OCI-LY1 (cell line): Measurements from ENCODE around the gene LOC128125822.

Experiments
- H2AFZ ChIP-seq: fragments of 200-600 bp; sonication (generic), shearing (Covaris generic); 2 replicates; pipeline ENCODE4 v1.6.0; 2014; ENCODE audit warnings: antibody characterized with exemption, mild to moderate bottlenecking, low read length
- H3F3A ChIP-seq: fragments of 200-600 bp; sonication (generic), shearing (Covaris generic); 2 replicates; pipeline ENCODE4 v1.6.0; 2014; ENCODE audit warnings: mild to moderate bottlenecking, antibody characterized with exemption, low read length, moderate library complexity; ENCODE audit not compliant: insufficient read depth
- H3K27ac ChIP-seq: fragments of 200-600 bp; sonication (generic); 2 replicates; pipeline ENCODE4 v1.5.1; 2014; ENCODE audit warnings: low read length, mixed run types, mild to moderate bottlenecking, low read depth; ENCODE audit not compliant: poor library complexity, severe bottlenecking
- H3K27me3 ChIP-seq: fragments of 200-600 bp; sonication (generic); 2 replicates; pipeline ENCODE4 v1.6.0; 2014; ENCODE audit warnings: antibody characterized with exemption, mild to moderate bottlenecking, low read length, moderate library complexity; ENCODE audit not compliant: insufficient read depth
- H3K36me3 ChIP-seq: fragments of 200-600 bp; sonication (generic); 2 replicates; pipeline ENCODE4 v1.6.1; 2014; ENCODE audit warnings: mild to moderate bottlenecking, antibody characterized with exemption, low read length, moderate library complexity, mixed read lengths; ENCODE audit not compliant: insufficient read depth
- H3K4me1 ChIP-seq: fragments of 200-600 bp; sonication (generic); 2 replicates; pipeline ENCODE4 v1.5.1; 2014; ENCODE audit warnings: mild to moderate bottlenecking, low read length, moderate library complexity; ENCODE audit not compliant: insufficient read depth, severe bottlenecking
- H3K4me2 ChIP-seq: fragments of 200-600 bp; sonication (generic), shearing (Covaris generic); 2 replicates; pipeline ENCODE4 v1.6.1; 2014; ENCODE audit warnings: low read length
- H3K4me3 ChIP-seq: fragments of 200-600 bp; sonication (generic); 2 replicates; pipeline ENCODE4 v1.5.1; 2014; ENCODE audit warnings: low read length, low read depth, mild to moderate bottlenecking, mixed read lengths; ENCODE audit not compliant: poor library complexity, severe bottlenecking
- H3K79me2 ChIP-seq: fragments of 200-600 bp; shearing (Covaris generic); 2 replicates; pipeline ENCODE4 v1.6.1; 2016; ENCODE audit warnings: mixed run types, low read length, mixed read lengths; ENCODE audit not compliant: insufficient read depth
- H3K9ac ChIP-seq: fragments of 200-600 bp; sonication (generic), shearing (Covaris generic); 2 replicates; pipeline ENCODE4 v1.6.1; 2014; ENCODE audit warnings: mild to moderate bottlenecking, low read length, mixed read lengths
- H3K9me2 ChIP-seq: fragments of 200-600 bp; sonication (generic), shearing (Covaris generic); 2 replicates; pipeline ENCODE4 v1.6.1; 2014; ENCODE audit warnings: low read depth, mild to moderate bottlenecking, low read length, mixed read lengths
- H3K9me3 ChIP-seq: fragments of 200-600 bp; shearing (Covaris generic); 2 replicates; pipeline ENCODE4 v1.6.1; 2014; ENCODE audit warnings: low read length, mixed read lengths
- H4K20me1 ChIP-seq: fragments of 200-600 bp; sonication (generic), shearing (Covaris generic); 2 replicates; pipeline ENCODE4 v1.6.0; 2016; ENCODE audit warnings: mild to moderate bottlenecking, low read length; ENCODE audit not compliant: insufficient read depth
- CTCF ChIP-seq: fragments of 200-600 bp; sonication (generic), shearing (Covaris generic); IDR thresholded peaks from 2 replicates; pipeline ENCODE4 v1.5.1; 2017; ENCODE audit warnings: mild to moderate bottlenecking, antibody characterized with exemption, low read length, moderate library complexity, mixed read lengths
- EZH2 ChIP-seq: fragments of 200-600 bp; sonication (generic), shearing (Covaris generic); IDR thresholded peaks from 2 replicates; pipeline ENCODE4 v1.8.0; 2017; ENCODE audit warnings: borderline replicate concordance, mixed run types, mild to moderate bottlenecking, antibody characterized with exemption, low read length, moderate library complexity, mixed read lengths

The LOC128125822 gene

DNA sequence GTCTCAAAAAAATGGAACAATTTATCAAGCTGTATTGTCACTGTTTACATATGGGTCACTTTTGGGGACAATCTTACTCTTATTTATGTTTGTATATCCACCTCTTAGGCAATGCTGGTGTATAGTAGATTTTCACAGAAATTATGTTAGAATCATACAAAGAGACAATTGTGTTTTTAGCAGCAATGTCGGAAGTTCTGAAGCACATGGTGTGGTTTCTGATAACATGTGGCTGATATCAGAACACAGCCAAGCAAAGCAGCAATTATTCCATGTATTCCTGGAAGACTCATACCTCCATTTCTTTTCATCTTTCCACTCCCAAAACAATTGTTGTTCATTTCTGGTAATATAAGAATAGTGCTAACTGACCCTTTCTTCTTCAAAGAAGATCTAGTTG lies 17.5 kb upstream of the LOC128125822 start:
- Histone ChIP-seq H2AFZ (no peak overlapping the region), H3K36me3 (no peaks in the 10 kb centered on the region), H3K9me3 (no peaks in the 10 kb centered on the region), H3K27ac (no peak overlapping the region), H3K79me2 (no peaks in the 10 kb centered on the region), H3F3A (no peaks in the 10 kb centered on the region), H3K9me2 (no peaks in the 10 kb centered on the region), H3K9ac (no peak overlapping the region), H4K20me1 (no peaks in the 10 kb centered on the region), H3K4me2 (no peak overlapping the region), H3K4me1 (no peaks in the 10 kb centered on the region), H3K4me3 (no peak overlapping the region), H3K27me3 (no peaks in the 10 kb centered on the region)
- TF ChIP-seq CTCF, result no peak
- no peak for TF ChIP-seq EZH2

DNA sequence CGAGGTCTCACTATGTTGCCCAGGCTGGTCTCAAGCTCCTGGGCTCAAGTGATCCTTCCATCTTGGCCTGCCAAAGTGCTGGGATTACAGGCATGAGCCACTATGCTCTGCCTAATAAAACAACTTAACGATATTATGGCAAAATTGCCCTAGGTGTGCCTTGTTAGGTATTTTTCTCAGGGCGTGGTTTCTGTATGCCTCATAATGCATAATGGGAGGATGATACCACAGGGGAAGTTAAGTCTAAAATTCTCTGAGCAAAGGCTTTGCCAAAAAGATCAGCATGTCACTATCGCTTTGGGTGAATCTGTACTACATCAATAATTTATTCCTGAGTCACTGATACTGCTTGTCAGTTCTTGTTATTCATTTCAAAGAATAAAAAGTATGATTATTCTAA lies 15.9 kb upstream of the LOC128125822 start:
- Histone ChIP-seq H3F3A (no peaks in the 10 kb centered on the region), H3K79me2 (no peaks in the 10 kb centered on the region), H3K4me3 (no peak overlapping the region), H4K20me1 (no peaks in the 10 kb centered on the region; the same call in 1 of the 2 replicates), H3K4me1 (no peaks in the 10 kb centered on the region), H3K27ac (no peak overlapping the region), H3K9ac (no peak overlapping the region), H3K36me3 (no peaks in the 10 kb centered on the region), H3K9me3 (no peaks in the 10 kb centered on the region), H3K4me2 (no peak overlapping the region), H3K27me3 (no peaks in the 10 kb centered on the region), H3K9me2 (no peaks in the 10 kb centered on the region), H2AFZ (no peak overlapping the region)
- no peak for TF ChIP-seq CTCF
- TF ChIP-seq EZH2, result no peak

- no peaks in the 10 kb centered on the region for H3K36me3 ChIP-seq
- no peaks in the 10 kb centered on the region for H3K9me2 ChIP-seq
- H3K4me2 ChIP-seq, result no peak overlapping the region
- no peak overlapping the region for H2AFZ ChIP-seq
- H3K4me1 ChIP-seq, result no peaks in the 10 kb centered on the region
- TF ChIP-seq EZH2, result no peak
- TF ChIP-seq CTCF, result no peak
- H3K27ac ChIP-seq, result no peak overlapping the region
- no peaks in the 10 kb centered on the region; the same call in 1 of the 2 replicates for H4K20me1 ChIP-seq
- H3F3A ChIP-seq, result no peaks in the 10 kb centered on the region
- no peaks in the 10 kb centered on the region for H3K9me3 ChIP-seq
- no peaks in the 10 kb centered on the region for H3K27me3 ChIP-seq
- no peaks in the 10 kb centered on the region for H3K79me2 ChIP-seq
- no peak overlapping the region for H3K9ac ChIP-seq
- H3K4me3 ChIP-seq, result no peak overlapping the region
Measured at GRCh38 chr6:63558278-63558677, 14.0 kb upstream of the LOC128125822 start.
